ENCODE measurements around the gene PTPRN2. TPM values are rescaled to one million over a fixed set of nuclear protein-coding genes. Genes with fewer than 3 reads are reported as not detected.

The PTPRN2 gene
- total and polyA plus RNA-seq, 9 of the 15 experiments (the other 6 are each of a cell fraction or from before 2014, with no cell fraction given): not detected

DNA sequence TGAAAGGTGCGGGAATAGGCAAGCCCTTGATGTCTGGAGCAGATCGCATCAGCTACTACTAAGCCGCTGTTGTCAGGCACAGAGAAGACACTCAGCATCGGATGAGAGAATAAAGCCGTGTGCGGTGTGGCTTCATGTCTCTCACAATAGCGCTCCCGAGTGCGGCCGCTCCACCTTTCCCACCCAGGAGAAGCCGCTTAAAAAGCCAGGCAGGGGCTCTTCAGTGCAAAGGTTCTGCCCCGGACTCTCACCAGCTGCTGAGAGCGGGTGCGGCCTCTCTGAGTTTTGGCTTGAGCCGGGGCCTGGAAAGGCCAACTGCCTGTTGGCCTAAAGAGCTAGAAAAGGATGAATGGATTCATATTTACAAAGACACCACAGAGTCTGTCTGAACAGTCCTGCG lies 650.2 kb downstream of the PTPRN2 start:
- Histone ChIP-seq H3K4me1 (replicated peaks in 1 of 2; ENCODE audit: control insufficient read depth in 2 of 2, insufficient read depth in 2 of 2, low read length in 2 of 2) (no peaks in the 10 kb centered on the region), H3K4me2 (ENCODE audit: insufficient read depth, low read length) (no peak overlapping the region), H3K9me3 (replicated peaks; ENCODE audit: control insufficient read depth, insufficient read depth, low read depth, low read length) (peaks cover 19% of the 10 kb centered on the region), H3K9ac (ENCODE audit: insufficient read depth in 1 of 2, low read depth in 2 of 2, low read length in 2 of 2) (no peak overlapping the region), H3K79me2 (ENCODE audit: control insufficient read depth, insufficient read depth, low read length) (no peaks in the 10 kb centered on the region), H3K27me3 (ENCODE audit: control insufficient read depth in 2 of 2, insufficient read depth in 2 of 2, low read length in 2 of 2) (no peaks in the 10 kb centered on the region), H4K20me1 (replicated peaks; ENCODE audit: control insufficient read depth, insufficient read depth, low read length) (no peaks in the 10 kb centered on the region), H3K27ac (ENCODE audit: extremely low read depth, low read depth, low read length) (no peak overlapping the region), H3K9me1 (ENCODE audit: control insufficient read depth, insufficient read depth, low read length) (no peaks in the 10 kb centered on the region), H3K36me3 (ENCODE audit: control insufficient read depth, insufficient read depth, low read length) (no peaks in the 10 kb centered on the region), H2AFZ (ENCODE audit: low read depth, low read length) (no peak overlapping the region), H3K4me3 (no peak overlapping the region)
- ATAC-seq (no peak), FAIRE-seq (no peak), DNase-seq (ENCODE audit: extremely low read depth in 1 of 4, low spot score in 3 of 4) (no peak)
- TF ChIP-seq, protein P1, sequence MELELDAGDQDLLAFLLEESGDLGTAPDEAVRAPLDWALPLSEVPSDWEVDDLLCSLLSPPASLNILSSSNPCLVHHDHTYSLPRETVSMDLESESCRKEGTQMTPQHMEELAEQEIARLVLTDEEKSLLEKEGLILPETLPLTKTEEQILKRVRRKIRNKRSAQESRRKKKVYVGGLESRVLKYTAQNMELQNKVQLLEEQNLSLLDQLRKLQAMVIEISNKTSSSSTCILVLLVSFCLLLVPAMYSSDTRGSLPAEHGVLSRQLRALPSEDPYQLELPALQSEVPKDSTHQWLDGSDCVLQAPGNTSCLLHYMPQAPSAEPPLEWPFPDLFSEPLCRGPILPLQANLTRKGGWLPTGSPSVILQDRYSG (tag; conservative IDR thresholded peaks at IDR 0.05; ENCODE audit: low read depth): no peak
- TF ChIP-seq, protein P2, sequence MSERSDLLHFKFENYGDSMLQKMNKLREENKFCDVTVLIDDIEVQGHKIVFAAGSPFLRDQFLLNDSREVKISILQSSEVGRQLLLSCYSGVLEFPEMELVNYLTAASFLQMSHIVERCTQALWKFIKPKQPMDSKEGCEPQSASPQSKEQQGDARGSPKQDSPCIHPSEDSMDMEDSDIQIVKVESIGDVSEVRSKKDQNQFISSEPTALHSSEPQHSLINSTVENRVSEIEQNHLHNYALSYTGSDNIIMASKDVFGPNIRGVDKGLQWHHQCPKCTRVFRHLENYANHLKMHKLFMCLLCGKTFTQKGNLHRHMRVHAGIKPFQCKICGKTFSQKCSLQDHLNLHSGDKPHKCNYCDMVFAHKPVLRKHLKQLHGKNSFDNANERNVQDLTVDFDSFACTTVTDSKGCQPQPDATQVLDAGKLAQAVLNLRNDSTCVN (CRISPR knock-in tag; IDR thresholded peaks at IDR 0.05): no peak
- TF ChIP-seq SAP30 (IDR thresholded peaks at IDR 0.05; ENCODE audit: borderline replicate concordance, insufficient read depth, low read depth, low read length, poor library complexity, severe bottlenecking) (no peak), MYC (IDR thresholded peaks at IDR 0.05; ENCODE audit: low read depth, low read length) (no peak), MYC (CRISPR knock-in tag; IDR thresholded peaks at IDR 0.05; ENCODE audit: borderline replicate concordance, low read depth) (no peak), KAT7 (CRISPR knock-in tag; IDR thresholded peaks at IDR 0.05; ENCODE audit: borderline replicate concordance) (no peak), TCFL5 (CRISPR knock-in tag; conservative IDR thresholded peaks at IDR 0.05) (no peak), FOXA1 (IDR thresholded peaks at IDR 0.05; ENCODE audit: borderline replicate concordance) (no peak), FOXM1 (IDR thresholded peaks at IDR 0.05; ENCODE audit: low read depth) (no peak), FOXM1 (CRISPR knock-in tag; IDR thresholded peaks at IDR 0.05; ENCODE audit: low read depth) (no peak), GTF2F1 (IDR thresholded peaks at IDR 0.05; ENCODE audit: low read depth, low read length) (no peak)
- TF ChIP-seq, protein P3, sequence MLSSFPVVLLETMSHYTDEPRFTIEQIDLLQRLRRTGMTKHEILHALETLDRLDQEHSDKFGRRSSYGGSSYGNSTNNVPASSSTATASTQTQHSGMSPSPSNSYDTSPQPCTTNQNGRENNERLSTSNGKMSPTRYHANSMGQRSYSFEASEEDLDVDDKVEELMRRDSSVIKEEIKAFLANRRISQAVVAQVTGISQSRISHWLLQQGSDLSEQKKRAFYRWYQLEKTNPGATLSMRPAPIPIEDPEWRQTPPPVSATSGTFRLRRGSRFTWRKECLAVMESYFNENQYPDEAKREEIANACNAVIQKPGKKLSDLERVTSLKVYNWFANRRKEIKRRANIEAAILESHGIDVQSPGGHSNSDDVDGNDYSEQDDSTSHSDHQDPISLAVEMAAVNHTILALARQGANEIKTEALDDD (IDR thresholded peaks at IDR 0.05): no peak
- TF ChIP-seq, protein P4, sequence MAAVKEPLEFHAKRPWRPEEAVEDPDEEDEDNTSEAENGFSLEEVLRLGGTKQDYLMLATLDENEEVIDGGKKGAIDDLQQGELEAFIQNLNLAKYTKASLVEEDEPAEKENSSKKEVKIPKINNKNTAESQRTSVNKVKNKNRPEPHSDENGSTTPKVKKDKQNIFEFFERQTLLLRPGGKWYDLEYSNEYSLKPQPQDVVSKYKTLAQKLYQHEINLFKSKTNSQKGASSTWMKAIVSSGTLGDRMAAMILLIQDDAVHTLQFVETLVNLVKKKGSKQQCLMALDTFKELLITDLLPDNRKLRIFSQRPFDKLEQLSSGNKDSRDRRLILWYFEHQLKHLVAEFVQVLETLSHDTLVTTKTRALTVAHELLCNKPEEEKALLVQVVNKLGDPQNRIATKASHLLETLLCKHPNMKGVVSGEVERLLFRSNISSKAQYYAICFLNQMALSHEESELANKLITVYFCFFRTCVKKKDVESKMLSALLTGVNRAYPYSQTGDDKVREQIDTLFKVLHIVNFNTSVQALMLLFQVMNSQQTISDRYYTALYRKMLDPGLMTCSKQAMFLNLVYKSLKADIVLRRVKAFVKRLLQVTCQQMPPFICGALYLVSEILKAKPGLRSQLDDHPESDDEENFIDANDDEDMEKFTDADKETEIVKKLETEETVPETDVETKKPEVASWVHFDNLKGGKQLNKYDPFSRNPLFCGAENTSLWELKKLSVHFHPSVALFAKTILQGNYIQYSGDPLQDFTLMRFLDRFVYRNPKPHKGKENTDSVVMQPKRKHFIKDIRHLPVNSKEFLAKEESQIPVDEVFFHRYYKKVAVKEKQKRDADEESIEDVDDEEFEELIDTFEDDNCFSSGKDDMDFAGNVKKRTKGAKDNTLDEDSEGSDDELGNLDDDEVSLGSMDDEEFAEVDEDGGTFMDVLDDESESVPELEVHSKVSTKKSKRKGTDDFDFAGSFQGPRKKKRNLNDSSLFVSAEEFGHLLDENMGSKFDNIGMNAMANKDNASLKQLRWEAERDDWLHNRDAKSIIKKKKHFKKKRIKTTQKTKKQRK (IDR thresholded peaks at IDR 0.05; ENCODE audit: borderline replicate concordance, low read depth, low read length): no peak
- TF ChIP-seq, protein P5, sequence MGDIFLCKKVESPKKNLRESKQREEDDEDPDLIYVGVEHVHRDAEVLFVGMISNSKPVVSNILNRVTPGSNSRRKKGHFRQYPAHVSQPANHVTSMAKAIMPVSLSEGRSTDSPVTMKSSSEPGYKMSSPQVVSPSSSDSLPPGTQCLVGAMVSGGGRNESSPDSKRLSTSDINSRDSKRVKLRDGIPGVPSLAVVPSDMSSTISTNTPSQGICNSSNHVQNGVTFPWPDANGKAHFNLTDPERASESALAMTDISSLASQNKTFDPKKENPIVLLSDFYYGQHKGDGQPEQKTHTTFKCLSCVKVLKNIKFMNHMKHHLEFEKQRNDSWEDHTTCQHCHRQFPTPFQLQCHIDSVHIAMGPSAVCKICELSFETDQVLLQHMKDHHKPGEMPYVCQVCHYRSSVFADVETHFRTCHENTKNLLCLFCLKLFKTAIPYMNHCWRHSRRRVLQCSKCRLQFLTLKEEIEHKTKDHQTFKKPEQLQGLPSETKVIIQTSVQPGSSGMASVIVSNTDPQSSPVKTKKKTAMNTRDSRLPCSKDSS (IDR thresholded peaks at IDR 0.05; ENCODE audit: low read depth, partially characterized antibody): no peak
- CTCF ChIA-PET (ENCODE audit: low intra/inter-chr PET ratio): no interaction called here
- intact Hi-C loops (cut with micrococcal nuclease) (no loop called here), in situ Hi-C loops (cut with MboI) (no loop called here)
- 1% methylated on average over 16 of the region's 16 CpGs for WGBS (ENCODE audit: insufficient coverage, low coverage, missing lambda C conversion rate)
- POLR2A ChIA-PET: no interaction called here
- no TSS peak for BruUV-seq (replicated peaks)
